ENCODE data around the gene BCR.

BCR gene

GRCh38 chr22:23230348-23231068 lies 50.2 kb downstream of the BCR start:
- no peak for DNase-seq
- H3K36me3 ChIP-seq = no peaks in the 10 kb centered on the region

GRCh38 chr22:23231471-23232093 lies 51.3 kb downstream of the BCR start:
- DNase-seq = no peak
- H3K4me1 ChIP-seq = no peaks in the 10 kb centered on the region
- no peak overlapping the region for H3K4me3 ChIP-seq (ENCODE audit: low read depth, low read length)
- H3K9me3 ChIP-seq = no peaks in the 10 kb centered on the region
- H3K27me3 ChIP-seq = no peaks in the 10 kb centered on the region
- no peak for TF ChIP-seq CTCF (IDR thresholded peaks at IDR 0.05; ENCODE audit: low read depth, low read length)
- no peaks in the 10 kb centered on the region for H3K36me3 ChIP-seq

More at GRCh38 chr22:23230348-23231068, 50.2 kb downstream of the BCR start:
- H3K4me1 ChIP-seq = peaks cover 3% of the 10 kb centered on the region
- no peaks in the 10 kb centered on the region for H3K9me3 ChIP-seq
- no peak for TF ChIP-seq CTCF (IDR thresholded peaks at IDR 0.05; ENCODE audit: low read depth, low read length)
- no peaks in the 10 kb centered on the region for H3K27me3 ChIP-seq
- no peak overlapping the region for H3K4me3 ChIP-seq (ENCODE audit: low read depth, low read length)

GRCh38 chr22:23232094-23232905 lies 52.0 kb downstream of the BCR start:
- Histone ChIP-seq H3K27me3 (no peaks in the 10 kb centered on the region), H3K4me1 (no peaks in the 10 kb centered on the region), H3K9me3 (no peaks in the 10 kb centered on the region), H3K4me3 (ENCODE audit: low read depth, low read length) (no peak overlapping the region), H3K36me3 (no peaks in the 10 kb centered on the region)
- no peak for DNase-seq
- no peak for TF ChIP-seq CTCF (IDR thresholded peaks at IDR 0.05; ENCODE audit: low read depth, low read length)

- no peaks in the 10 kb centered on the region for H3K36me3 ChIP-seq
Observed at GRCh38 chr22:23233084-23233531, 52.8 kb downstream of the BCR start.

GRCh38 chr22:23233752-23234408 lies 53.6 kb downstream of the BCR start:
- Histone ChIP-seq H3K4me3 (ENCODE audit: low read depth, low read length) (no peak overlapping the region), H3K9me3 (no peaks in the 10 kb centered on the region), H3K36me3 (no peaks in the 10 kb centered on the region), H3K4me1 (no peaks in the 10 kb centered on the region), H3K27me3 (no peaks in the 10 kb centered on the region)
- TF ChIP-seq CTCF (IDR thresholded peaks at IDR 0.05; ENCODE audit: low read depth, low read length) = no peak
- DNase-seq = peak; percentile 26

More at GRCh38 chr22:23233084-23233531, 52.8 kb downstream of the BCR start:
- Histone ChIP-seq H3K27me3 (no peaks in the 10 kb centered on the region), H3K4me3 (ENCODE audit: low read depth, low read length) (no peak overlapping the region), H3K9me3 (no peaks in the 10 kb centered on the region), H3K4me1 (no peaks in the 10 kb centered on the region)
- TF ChIP-seq CTCF (IDR thresholded peaks at IDR 0.05; ENCODE audit: low read depth, low read length) = no peak
- DNase-seq = no peak

All from BE2C (cell line).